Muscle of leg (tissue), 16 donors: ENCODE data around the gene NKX1-2. TPM values are rescaled to one million over a fixed set of nuclear protein-coding genes. Genes with fewer than 3 reads are reported as not detected.

Source experiments
- DNase-seq: peaks from one replicate; pipeline ENCODE4 v3.0.0; 2013
- H3K27ac ChIP-seq: one replicate; pipeline ENCODE4 v1.5.1; 2013; ENCODE audit warnings: mild to moderate bottlenecking, low read length, control low read depth
- H3K27me3 ChIP-seq: one replicate; pipeline ENCODE4 v1.6.1; 2013; ENCODE audit warnings: low read length; ENCODE audit not compliant: control insufficient read depth, insufficient read depth
- H3K36me3 ChIP-seq: one replicate; pipeline ENCODE4 v1.6.1; 2013; ENCODE audit warnings: low read length; ENCODE audit not compliant: control insufficient read depth, insufficient read depth
- H3K4me1 ChIP-seq: one replicate; pipeline ENCODE4 v1.6.1; 2013; ENCODE audit warnings: low read length; ENCODE audit not compliant: control insufficient read depth, insufficient read depth
- H3K4me3 ChIP-seq: one replicate; pipeline ENCODE4 v1.5.1; 2013; ENCODE audit warnings: low read length, control low read depth
- H3K9me3 ChIP-seq: replicated peaks from 2 replicates; pipeline ENCODE4 v1.6.1; 2013; ENCODE audit warnings: low read depth, low read length; ENCODE audit not compliant: control insufficient read depth
- WGBS: methylation state at CpG from one replicate; pipeline ENCODE4 v1.1.5; 2013; ENCODE audit warnings: missing lambda C conversion rate; ENCODE audit not compliant: insufficient coverage; 5-methylcytosine and 5-hydroxymethylcytosine counted together
- long read RNA-seq, 11 donors: transcript quantifications; one replicate each; lab custom pipeline, GENCODE V29; 2026
- polyA plus RNA-seq, 8 donors: library from polyadenylated mRNA; unstranded; fragments of 120-200 nt; gene quantifications; one replicate each; pipeline versions ENCODE4 v1.2.1 to v1.2.3, GENCODE V29; 2013; ENCODE audit warnings: inconsistent platforms in 1 of 8, low replicate concordance in 1 of 8; ENCODE audit not compliant: insufficient read length in 8 of 8, insufficient read depth in 1 of 8
- total RNA-seq: library from RNA; stranded (reverse); fragments of 120-200 nt; gene quantifications from one replicate; pipeline ENCODE4 v1.2.4, GENCODE V29; 2013

Gene NKX1-2
- total RNA-seq (not detected), polyA plus RNA-seq (under 1 TPM in 2 of 8 donors, not detected in 6; 0.05 to 0.09 TPM)
- long read RNA-seq, donor 1: 0 reads
- long read RNA-seq, donor 2: 0 reads
- long read RNA-seq, donor 3: 0 reads
- long read RNA-seq, donor 4: 0 reads
- long read RNA-seq, donor 5: 0 reads
- long read RNA-seq, donor 6: 0 reads
- long read RNA-seq, donor 7: 0 reads
- long read RNA-seq, donor 8: 0 reads
- long read RNA-seq, donor 9, partial matches to known transcripts: 0 of 1 reads
- long read RNA-seq, donor 9, other reads (novel, unspliced or antisense): 0 of 1 reads
- long read RNA-seq, donor 10: 0 reads
- long read RNA-seq, donor 11: 0 reads

- no peak within 1 kb of the TSS for H3K4me3 ChIP-seq
- peak; percentile 22 for DNase-seq
Measured at GRCh38 chr10:124450012-124450782, at the start of gene NKX1-2. Gene NKX1-2 (minus strand): TSS chr10:124450035. CDS start chr10:124449943, 92 bp downstream.

GRCh38 chr10:124498056-124498455, 48.2 kb upstream of the NKX1-2 start:
- DNase-seq: no peak
- WGBS: 58% methylated on average over 5 of the region's 8 CpGs
- no peak overlapping the region for H3K4me3 ChIP-seq
- H3K27ac ChIP-seq: no peak overlapping the region
- H3K36me3 ChIP-seq: no peaks in the 10 kb centered on the region
- no peaks in the 10 kb centered on the region for H3K27me3 ChIP-seq
- H3K4me1 ChIP-seq: peaks cover 8% of the 10 kb centered on the region
- peaks cover 4% of the 10 kb centered on the region for H3K9me3 ChIP-seq

More at GRCh38 chr10:124450012-124450782, at the start of gene NKX1-2:
- peaks cover 28% of the 10 kb centered on the region for H3K4me1 ChIP-seq
- no peaks in the 10 kb centered on the region for H3K9me3 ChIP-seq
- no peak within 1 kb of the TSS for H3K27ac ChIP-seq
- H3K36me3 ChIP-seq: no peaks in the 10 kb centered on the region
- WGBS: 2% methylated on average over 53 of the region's 57 CpGs
- H3K27me3 ChIP-seq: peaks cover 92% of the 10 kb centered on the region

- 45% methylated on average over 12 of the region's 15 CpGs for WGBS
- Histone ChIP-seq H3K36me3 (no peaks in the 10 kb centered on the region), H3K4me1 (peaks cover 8% of the 10 kb centered on the region), H3K27ac (no peak overlapping the region), H3K4me3 (no peak overlapping the region), H3K27me3 (no peaks in the 10 kb centered on the region), H3K9me3 (peaks cover 4% of the 10 kb centered on the region)
- DNase-seq: no peak
Measured at GRCh38 chr10:124497196-124497881, 47.5 kb upstream of the NKX1-2 start.

GRCh38 chr10:124496620-124497019, 46.8 kb upstream of the NKX1-2 start:
- no peak for DNase-seq
- 81% methylated on average over 24 of the region's 24 CpGs for WGBS
- H3K4me1 ChIP-seq: peaks cover 8% of the 10 kb centered on the region
- H3K9me3 ChIP-seq: peaks cover 4% of the 10 kb centered on the region
- H3K27me3 ChIP-seq: no peaks in the 10 kb centered on the region
- H3K4me3 ChIP-seq: no peak overlapping the region
- H3K27ac ChIP-seq: no peak overlapping the region
- no peaks in the 10 kb centered on the region for H3K36me3 ChIP-seq

GRCh38 chr10:124496150-124496549, 46.3 kb upstream of the NKX1-2 start:
- WGBS: 68% methylated on average over 10 of the region's 14 CpGs
- peaks cover 4% of the 10 kb centered on the region for H3K9me3 ChIP-seq
- peaks cover 8% of the 10 kb centered on the region for H3K4me1 ChIP-seq
- H3K27me3 ChIP-seq: no peaks in the 10 kb centered on the region
- H3K27ac ChIP-seq: no peak overlapping the region
- DNase-seq: no peak
- H3K4me3 ChIP-seq: no peak overlapping the region
- H3K36me3 ChIP-seq: no peaks in the 10 kb centered on the region

GRCh38 chr10:124495725-124496124, 45.9 kb upstream of the NKX1-2 start:
- Histone ChIP-seq H3K4me1 (peaks cover 8% of the 10 kb centered on the region), H3K27me3 (no peaks in the 10 kb centered on the region), H3K36me3 (no peaks in the 10 kb centered on the region), H3K27ac (no peak overlapping the region), H3K4me3 (no peak overlapping the region), H3K9me3 (peaks cover 2% of the 10 kb centered on the region)
- DNase-seq: no peak
- WGBS: 97% methylated on average over 7 of the region's 11 CpGs

GRCh38 chr10:124495162-124495561, 45.3 kb upstream of the NKX1-2 start:
- H3K9me3 ChIP-seq: no peaks in the 10 kb centered on the region
- peaks cover 4% of the 10 kb centered on the region for H3K36me3 ChIP-seq
- H3K4me1 ChIP-seq: peaks cover 8% of the 10 kb centered on the region
- no peak overlapping the region for H3K4me3 ChIP-seq
- no peak for DNase-seq
- WGBS: 95% methylated on average over 4 of the region's 7 CpGs
- no peaks in the 10 kb centered on the region for H3K27me3 ChIP-seq
- H3K27ac ChIP-seq: no peak overlapping the region

GRCh38 chr10:124494046-124494807, 44.4 kb upstream of the NKX1-2 start:
- Histone ChIP-seq H3K9me3 (no peaks in the 10 kb centered on the region), H3K4me1 (peaks cover 8% of the 10 kb centered on the region), H3K4me3 (no peak overlapping the region), H3K27me3 (no peaks in the 10 kb centered on the region), H3K27ac (no peak overlapping the region), H3K36me3 (peaks cover 4% of the 10 kb centered on the region)
- WGBS: 19% methylated on average over 7 of the region's 16 CpGs
- peak; percentile 43 for DNase-seq

GRCh38 chr10:124493214-124493882, 43.5 kb upstream of the NKX1-2 start:
- H3K9me3 ChIP-seq: no peaks in the 10 kb centered on the region
- H3K4me3 ChIP-seq: no peak overlapping the region
- no peaks in the 10 kb centered on the region for H3K27me3 ChIP-seq
- peak; percentile 38 for DNase-seq
- H3K36me3 ChIP-seq: peaks cover 4% of the 10 kb centered on the region
- 52% methylated on average over 17 of the region's 23 CpGs for WGBS
- peaks cover 8% of the 10 kb centered on the region for H3K4me1 ChIP-seq
- H3K27ac ChIP-seq: no peak overlapping the region
